ENCODE measurements around the gene CFAP61. TPM values are rescaled to one million over a fixed set of nuclear protein-coding genes. Genes with fewer than 3 reads are reported as not detected.

CFAP61 gene
- polyA plus RNA-seq, 1 of the 3 experiments (the other 2 are of a cell fraction) = 0.26 TPM

DNA sequence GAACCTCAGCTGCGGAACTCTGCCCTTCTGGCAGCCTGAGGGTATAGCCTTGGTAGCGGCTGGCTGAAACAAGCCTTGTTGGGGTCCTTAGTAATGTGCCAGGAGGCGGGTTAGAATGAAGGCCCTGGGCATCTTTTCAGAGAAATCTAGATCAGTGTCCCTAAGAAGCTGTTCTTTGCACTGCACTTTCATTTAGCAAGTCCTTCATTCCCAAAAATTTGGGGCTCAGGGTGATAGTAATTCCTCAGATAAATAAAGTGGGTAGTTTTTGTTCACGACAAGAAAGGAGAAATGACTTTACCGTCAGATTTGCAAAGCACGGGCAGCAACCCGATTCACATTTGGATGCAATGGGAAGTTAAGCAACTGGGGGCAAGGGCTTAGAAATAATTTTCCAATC, 318.8 kb downstream of the CFAP61 start:
- H3K36me3 ChIP-seq (replicated peaks in 1 of 2; ENCODE audit: control insufficient read depth in 1 of 2, insufficient read depth in 2 of 2, low read length in 1 of 2) = no peaks in the 10 kb centered on the region
- CTCF ChIA-PET = interaction anchor here (1.2 to 5.2 kb wide), 4 partner anchors 11 to 1135 kb away, joined by 3 to 36 read pairs (median 4); no protein-coding TSS in a partner anchor
- H3F3A ChIP-seq (replicated peaks; ENCODE audit: insufficient read depth) = no peaks in the 10 kb centered on the region
- no peak overlapping the region for H3K4me2 ChIP-seq
- WGBS (ENCODE audit: low lambda C conversion rate) = 25% methylated on average over 7 of the region's 7 CpGs
- POLR2A ChIA-PET = no interaction called here
- H2AFZ ChIP-seq (ENCODE audit: low read depth) = no peak overlapping the region
- no peak overlapping the region for H3K4me3 ChIP-seq (ENCODE audit: low read depth in 2 of 2, low read length in 1 of 2)
- H3K9ac ChIP-seq = no peak overlapping the region
- H4K20me1 ChIP-seq (ENCODE audit: insufficient read depth) = no peaks in the 10 kb centered on the region
- no peaks in the 10 kb centered on the region for H3K9me2 ChIP-seq
- no peak for DNase-seq
- no peak overlapping the region for H3K27ac ChIP-seq (ENCODE audit: low read depth in 2 of 2, low read length in 1 of 2)
- no peaks in the 10 kb centered on the region for H3K9me3 ChIP-seq
- no peaks in the 10 kb centered on the region; a peak in 1 of 4 replicates for H3K4me1 ChIP-seq (ENCODE audit: control insufficient read depth in 1 of 2, insufficient read depth in 2 of 2, low read depth in 1 of 2, low read length in 1 of 2)
- TF ChIP-seq NFIC (IDR thresholded peaks at IDR 0.05; ENCODE audit: borderline replicate concordance) (no peak), EZH2phosphoT487 (IDR thresholded peaks at IDR 0.05; ENCODE audit: borderline replicate concordance, low read depth) (no peak), PBX3 (IDR thresholded peaks at IDR 0.05) (no peak), NRF1 (IDR thresholded peaks at IDR 0.05; ENCODE audit: low read depth, low read length) (no peak), SIN3A (IDR thresholded peaks at IDR 0.05; ENCODE audit: borderline replicate concordance, low read depth, low read length) (no peak), GABPA (IDR thresholded peaks at IDR 0.05; ENCODE audit: low read depth) (no peak)
- H3K27me3 ChIP-seq (ENCODE audit: insufficient read depth) = peaks cover 67% of the 10 kb centered on the region
- H3K79me2 ChIP-seq (ENCODE audit: insufficient read depth) = no peaks in the 10 kb centered on the region

DNA sequence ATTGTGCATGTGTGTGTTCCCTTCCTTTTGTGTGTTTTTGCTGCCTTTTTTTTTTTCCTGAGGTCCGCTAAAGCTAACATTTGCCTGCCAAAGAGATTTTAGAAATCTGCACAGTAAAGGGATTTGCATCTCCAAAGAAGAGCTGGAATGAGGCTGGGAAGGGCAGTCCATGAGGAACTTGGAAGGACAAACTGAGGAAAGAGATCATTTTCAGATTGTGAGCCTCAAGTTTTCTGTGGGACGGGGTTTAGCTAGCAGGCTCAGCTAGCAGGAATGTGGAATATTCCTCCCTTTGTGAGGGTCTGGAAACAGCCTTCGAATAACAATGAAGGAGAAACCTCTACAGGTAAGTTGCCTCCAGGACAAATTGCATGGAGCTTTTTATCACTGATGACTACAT, 319.3 kb downstream of the CFAP61 start:
- Histone ChIP-seq H3K9me3 (no peaks in the 10 kb centered on the region), H4K20me1 (ENCODE audit: insufficient read depth) (no peaks in the 10 kb centered on the region), H3K79me2 (ENCODE audit: insufficient read depth) (no peaks in the 10 kb centered on the region), H3K4me3 (ENCODE audit: low read depth in 2 of 2, low read length in 1 of 2) (no peak overlapping the region), H2AFZ (ENCODE audit: low read depth) (no peak overlapping the region), H3K9ac (no peak overlapping the region), H3F3A (replicated peaks; ENCODE audit: insufficient read depth) (no peaks in the 10 kb centered on the region), H3K36me3 (replicated peaks in 1 of 2; ENCODE audit: control insufficient read depth in 1 of 2, insufficient read depth in 2 of 2, low read length in 1 of 2) (no peaks in the 10 kb centered on the region), H3K4me1 (ENCODE audit: control insufficient read depth in 1 of 2, insufficient read depth in 2 of 2, low read depth in 1 of 2, low read length in 1 of 2) (no peaks in the 10 kb centered on the region; a peak in 1 of 4 replicates), H3K4me2 (no peak overlapping the region), H3K27ac (ENCODE audit: low read depth in 2 of 2, low read length in 1 of 2) (no peak overlapping the region), H3K9me2 (no peaks in the 10 kb centered on the region), H3K27me3 (ENCODE audit: insufficient read depth) (peaks cover 61% of the 10 kb centered on the region)
- no peak for DNase-seq
- WGBS (ENCODE audit: low lambda C conversion rate) = 49% methylated on average over 3 of the region's 3 CpGs
- TF ChIP-seq FOXJ3 (CRISPR knock-in tag; IDR thresholded peaks at IDR 0.05) (no peak), RXRA (IDR thresholded peaks at IDR 0.05; ENCODE audit: borderline replicate concordance, low read depth) (no peak), FOSL2 (IDR thresholded peaks at IDR 0.05; ENCODE audit: borderline replicate concordance, low read depth) (no peak), NRF1 (IDR thresholded peaks at IDR 0.05; ENCODE audit: low read depth, low read length) (no peak), SMC3 (IDR thresholded peaks at IDR 0.05; ENCODE audit: low read depth, low read length) (no peak), TEAD4 (IDR thresholded peaks at IDR 0.05; ENCODE audit: borderline replicate concordance, insufficient read depth) (no peak), FOXM1 (IDR thresholded peaks at IDR 0.05; ENCODE audit: low read depth) (no peak), SIN3A (IDR thresholded peaks at IDR 0.05; ENCODE audit: borderline replicate concordance, low read depth, low read length) (no peak), POLR2AphosphoS5 (IDR thresholded peaks at IDR 0.05; ENCODE audit: low read depth, low read length) (no peak), ELF1 (IDR thresholded peaks at IDR 0.05) (no peak), PBX3 (IDR thresholded peaks at IDR 0.05) (no peak), GABPA (IDR thresholded peaks at IDR 0.05; ENCODE audit: low read depth) (no peak), NFIC (IDR thresholded peaks at IDR 0.05; ENCODE audit: borderline replicate concordance) (no peak), YY1 (IDR thresholded peaks at IDR 0.05; ENCODE audit: low read depth) (no peak), CHD2 (IDR thresholded peaks at IDR 0.05; ENCODE audit: low read length, partially characterized antibody) (no peak)
- ChIA-PET POLR2A (no interaction called here), CTCF (interaction anchor here (1.2 to 5.2 kb wide), 4 partner anchors 11 to 1134 kb away, joined by 3 to 36 read pairs (median 4); no protein-coding TSS in a partner anchor)
